GM18517 (cell line): ENCODE results near the gene AFAP1L2.
"Not testable (repeated sequence)": the region's sequence is repeated elsewhere in the genome, so short reads cannot be mapped to it uniquely, and the experiment has no call there.

Experiments used
- ATAC-seq: cut with Tn5 transposase; IDR thresholded peaks from one replicate; pipeline ENCODE4 v1.9.1; 2021; ENCODE audit warnings: mild to moderate bottlenecking, moderate library complexity; ENCODE audit not compliant: unreplicated experiment

AFAP1L2 gene

DNA sequence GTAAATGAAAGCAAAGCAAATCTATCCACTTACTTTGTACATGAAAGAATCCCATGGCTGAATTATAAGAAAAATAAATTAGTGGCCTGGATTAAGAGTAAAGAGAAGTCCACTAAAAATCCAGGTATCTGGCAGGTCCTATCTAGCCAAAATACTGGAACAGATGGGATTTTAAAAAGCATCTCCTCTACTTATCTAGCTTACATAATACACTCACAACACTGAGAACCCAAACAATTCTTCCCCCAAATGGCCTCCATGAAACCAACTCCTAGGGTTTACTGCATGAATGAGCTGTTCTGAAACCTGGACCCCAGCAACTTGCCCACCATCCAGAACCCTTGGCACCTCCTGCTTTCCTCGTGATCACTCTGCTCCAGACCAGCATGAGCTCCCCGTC, 61.3 kb downstream of the AFAP1L2 start:
- ATAC-seq, result no peak

DNA sequence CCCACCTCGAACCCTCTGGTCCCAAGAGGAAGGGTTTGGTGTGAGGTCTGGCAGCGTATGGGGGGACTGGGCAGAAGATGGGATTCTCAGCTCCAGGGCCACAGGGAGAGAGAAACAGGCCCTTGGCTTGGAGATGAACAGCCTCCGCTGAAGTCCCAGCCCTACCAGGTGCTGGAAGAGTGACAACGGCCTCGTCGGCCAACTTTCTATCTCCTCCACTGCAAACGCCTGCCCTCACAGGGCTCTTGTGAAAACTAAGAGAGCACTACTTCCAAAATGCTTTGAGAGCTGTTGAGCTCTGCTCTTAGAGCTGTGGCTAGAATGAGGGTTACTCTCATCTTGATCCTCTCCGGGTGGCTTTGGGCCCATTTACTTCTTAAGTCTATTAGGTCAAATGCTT, 63.5 kb downstream of the AFAP1L2 start:
- ATAC-seq, result no peak

DNA sequence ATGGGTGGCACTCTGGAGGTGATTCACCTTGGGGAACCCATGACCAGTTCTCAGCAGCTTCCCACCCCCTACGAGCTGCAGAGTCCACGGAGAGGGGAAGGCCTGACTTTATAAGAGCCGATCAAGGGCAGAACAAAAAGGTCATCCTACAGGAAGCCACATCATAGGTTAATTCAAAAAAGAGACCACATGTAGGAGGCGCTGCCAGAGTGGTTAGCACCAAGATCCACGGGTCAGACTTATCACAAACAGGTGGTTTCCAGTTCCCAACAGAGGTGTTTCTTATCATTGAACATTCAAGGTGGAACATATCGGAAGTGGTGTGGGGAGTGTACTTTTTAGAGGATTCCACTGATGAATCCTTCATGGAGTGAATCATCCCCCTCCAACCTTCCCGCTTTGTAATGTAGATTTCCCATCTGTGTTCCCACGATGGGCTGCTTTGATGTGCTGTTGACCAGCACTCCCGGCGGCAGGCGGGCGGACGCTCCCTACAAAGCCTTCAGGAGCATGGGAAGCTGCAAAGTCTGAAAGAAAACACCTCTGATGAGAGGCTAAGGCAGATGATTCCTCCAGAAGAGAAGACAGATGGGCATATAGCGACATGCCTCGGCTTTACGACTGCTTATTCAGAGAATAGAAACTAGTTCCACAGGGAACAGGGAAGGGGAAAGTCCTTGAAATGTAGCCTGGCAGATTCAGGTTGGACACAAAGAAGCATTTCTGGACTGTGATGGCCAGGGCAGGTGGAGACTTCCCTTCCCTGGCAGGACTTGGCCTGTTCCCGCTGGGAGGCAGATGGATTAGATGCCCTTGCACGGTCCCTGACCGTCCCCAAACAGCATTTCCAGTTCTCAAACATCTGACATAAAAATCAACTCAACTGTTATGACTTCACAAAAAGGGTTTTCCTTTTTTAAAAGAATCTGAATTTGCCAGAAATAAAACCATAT, 66.5 kb downstream of the AFAP1L2 start:
- no peak for ATAC-seq

DNA sequence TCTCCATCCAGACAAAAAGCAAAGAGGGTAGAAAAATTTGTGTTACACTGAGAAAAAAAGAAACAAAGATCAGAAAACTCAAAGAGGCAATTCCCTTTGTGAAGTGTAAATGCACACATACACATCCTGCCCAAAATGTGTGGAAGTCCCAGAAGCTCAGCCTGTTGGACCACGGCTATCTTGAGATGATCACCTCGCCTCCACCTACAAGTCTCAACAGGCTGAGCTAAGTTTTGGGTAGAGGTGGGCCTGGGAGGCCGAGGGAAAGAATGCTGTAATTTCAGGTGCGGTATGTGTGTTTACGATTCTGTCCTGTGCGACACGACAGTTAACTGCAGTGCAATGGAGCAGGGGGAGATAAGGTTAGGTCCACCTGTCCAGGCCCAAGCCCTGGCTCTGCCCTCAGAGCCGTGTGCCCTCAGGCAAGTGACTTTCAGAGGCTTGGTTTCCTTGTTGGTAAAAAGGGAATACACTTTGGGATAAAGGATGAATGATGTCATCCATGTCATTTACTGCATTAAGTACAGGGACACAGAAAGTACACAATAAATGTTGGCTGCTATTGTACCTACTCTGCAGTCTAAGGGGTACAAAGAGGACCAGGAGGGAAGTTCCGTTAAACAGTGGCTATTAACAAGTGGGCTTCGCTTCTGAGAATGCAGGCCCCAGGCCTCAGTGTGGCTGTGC, 67.3 kb downstream of the AFAP1L2 start:
- no peak for ATAC-seq

DNA sequence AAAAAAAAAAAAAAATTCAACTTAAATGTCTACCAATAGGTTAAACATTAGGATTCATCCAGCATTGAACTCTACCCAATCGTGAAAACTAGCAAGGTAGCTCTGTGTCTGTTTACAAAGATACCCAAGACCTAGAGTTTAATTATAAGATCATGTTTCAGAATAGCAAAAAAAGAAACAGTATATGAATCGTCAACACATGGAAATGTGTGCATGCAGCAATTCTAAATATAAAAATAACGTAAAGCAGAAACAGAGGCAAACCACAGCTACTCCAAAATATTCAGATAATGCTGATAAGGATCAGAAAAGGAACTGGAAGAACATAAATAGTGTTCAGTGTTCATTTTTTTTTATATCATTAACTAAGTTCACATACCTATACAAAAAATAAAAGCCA, 68.7 kb downstream of the AFAP1L2 start:
- ATAC-seq, result no peak

DNA sequence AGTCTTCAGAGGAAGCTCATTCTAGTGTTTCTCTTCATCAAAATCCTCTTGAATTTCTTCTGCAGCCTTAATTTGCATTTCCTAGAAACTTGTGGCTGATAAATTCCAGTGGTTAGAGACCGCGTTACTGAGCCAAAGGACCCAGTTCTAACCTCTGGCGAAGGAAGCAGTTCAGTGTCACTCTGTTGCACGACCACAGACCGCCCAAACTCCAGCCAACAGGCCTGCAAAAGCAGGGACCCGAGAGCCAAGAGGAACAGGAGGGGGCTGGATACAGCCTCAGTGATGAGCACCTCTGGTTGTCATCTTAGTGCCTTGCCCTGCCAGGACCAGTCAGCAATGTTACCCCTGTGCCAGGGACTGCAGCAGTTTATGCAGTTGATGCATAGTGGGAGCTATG, 70.0 kb downstream of the AFAP1L2 start:
- no peak for ATAC-seq

DNA sequence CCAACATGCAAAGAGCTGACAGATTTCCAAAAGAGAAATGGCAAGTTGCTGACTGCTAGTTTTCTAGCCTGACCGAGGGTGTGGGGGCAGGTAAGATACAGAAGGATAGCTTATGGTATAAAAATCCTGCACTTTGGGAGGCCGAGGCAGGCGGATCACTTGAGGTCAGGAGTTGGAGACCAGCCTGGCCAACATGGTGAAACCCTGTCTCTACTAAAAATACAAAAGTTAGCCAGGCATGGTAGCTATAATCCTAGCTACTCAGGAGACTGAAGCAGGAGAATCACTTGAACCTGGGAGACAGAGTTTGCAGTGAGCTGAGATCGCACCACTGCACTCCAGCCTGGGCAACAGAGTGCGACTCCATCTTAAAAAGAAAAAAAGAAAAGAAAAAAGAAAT, 70.9 kb downstream of the AFAP1L2 start:
- ATAC-seq, result not testable (repeated sequence)

DNA sequence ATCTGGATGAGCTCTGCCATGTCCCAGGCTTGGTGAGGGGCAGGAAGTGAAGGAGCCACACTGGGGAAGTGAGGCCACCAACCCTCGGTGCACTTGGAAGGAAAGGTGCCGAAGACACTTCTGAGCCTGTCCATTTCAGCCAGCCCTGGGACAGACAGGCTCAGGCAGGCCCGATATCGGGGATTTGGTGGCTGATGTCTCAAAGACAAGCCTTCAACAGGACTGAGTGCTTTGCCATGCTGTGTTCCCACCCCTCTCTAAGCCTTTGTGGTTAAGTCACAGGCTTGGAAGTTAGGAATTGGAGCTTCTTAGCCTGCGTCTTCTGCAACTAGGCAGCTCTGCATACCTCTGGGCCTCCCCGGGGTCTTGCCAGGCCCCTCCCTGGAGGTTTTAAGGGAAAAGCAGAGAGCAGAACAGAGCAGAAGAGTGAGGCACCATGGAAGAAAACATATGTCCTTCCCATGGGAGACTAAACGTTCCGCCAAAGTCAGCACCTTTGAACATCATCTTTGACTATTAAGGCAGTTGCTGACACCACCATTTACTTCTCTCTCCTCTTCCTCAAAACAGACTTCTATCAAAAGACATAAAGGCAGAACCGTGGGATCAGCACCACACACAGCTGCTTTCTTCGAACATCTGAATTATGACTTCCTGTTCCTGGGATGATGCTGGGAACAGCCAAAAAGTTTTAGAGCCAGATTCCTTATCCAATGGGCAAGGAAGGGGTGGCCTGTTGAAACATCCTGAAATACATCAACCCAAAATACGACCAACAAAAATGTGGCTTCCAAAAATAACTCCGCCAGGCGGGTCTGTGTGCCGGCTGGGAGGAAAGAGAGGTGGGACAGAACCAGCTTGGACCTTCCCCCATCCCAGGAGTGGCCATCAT, 71.8 kb downstream of the AFAP1L2 start:
- ATAC-seq, result no peak

DNA sequence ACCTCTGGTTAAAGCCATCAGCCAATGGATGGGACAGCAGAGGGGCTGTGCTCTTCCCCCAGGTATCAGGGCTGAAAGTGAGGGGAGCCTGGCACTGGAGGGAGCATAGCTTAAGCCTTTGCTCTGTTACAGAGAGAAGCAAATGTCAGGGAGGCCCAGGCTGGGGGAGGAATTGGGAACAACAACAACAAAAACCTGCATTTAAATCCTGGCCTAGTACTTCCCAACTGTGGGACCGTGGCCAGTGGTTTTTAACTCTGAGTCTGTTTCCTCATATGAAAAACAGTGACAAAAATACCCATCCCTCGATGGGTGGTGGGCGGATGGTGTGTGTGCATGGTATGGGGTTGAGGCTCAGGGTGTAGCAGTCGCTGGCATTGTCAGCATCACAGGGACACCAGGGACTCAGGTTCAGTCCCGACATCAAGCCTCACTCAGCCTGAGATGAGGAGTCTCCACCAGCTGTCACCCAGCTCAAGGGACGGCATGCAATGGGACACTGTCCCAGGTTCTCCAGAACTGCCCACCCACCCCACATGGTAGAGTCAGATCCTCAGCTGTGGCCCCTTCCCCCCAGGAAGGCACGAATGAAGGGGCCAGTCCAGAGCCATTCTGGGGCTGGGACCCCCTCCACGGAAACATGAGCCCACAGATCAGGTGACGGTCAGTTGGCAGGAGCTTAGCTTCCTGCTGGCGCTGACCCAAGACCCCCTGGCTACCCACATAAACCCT, 74.5 kb downstream of the AFAP1L2 start:
- no peak for ATAC-seq

DNA sequence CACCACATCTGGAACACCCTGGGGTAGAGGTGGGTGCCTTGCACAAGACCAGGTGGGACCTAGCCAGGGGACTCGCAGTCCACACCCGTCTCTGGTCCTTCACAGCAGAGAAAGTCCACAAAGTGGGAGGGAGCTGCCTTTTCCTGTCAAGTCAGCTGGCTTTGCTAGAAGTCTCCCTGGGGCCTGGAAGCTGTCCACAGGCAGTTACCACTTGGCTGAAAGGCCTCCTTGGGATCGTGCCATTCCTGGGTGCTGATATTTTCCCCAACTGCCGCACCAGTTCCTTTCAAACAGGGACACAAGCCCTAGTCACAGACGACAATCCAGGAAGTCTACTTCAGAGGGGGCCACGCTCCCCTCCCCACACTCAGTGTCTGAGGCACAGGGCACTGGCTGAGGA, 75.4 kb downstream of the AFAP1L2 start:
- ATAC-seq, result no peak

DNA sequence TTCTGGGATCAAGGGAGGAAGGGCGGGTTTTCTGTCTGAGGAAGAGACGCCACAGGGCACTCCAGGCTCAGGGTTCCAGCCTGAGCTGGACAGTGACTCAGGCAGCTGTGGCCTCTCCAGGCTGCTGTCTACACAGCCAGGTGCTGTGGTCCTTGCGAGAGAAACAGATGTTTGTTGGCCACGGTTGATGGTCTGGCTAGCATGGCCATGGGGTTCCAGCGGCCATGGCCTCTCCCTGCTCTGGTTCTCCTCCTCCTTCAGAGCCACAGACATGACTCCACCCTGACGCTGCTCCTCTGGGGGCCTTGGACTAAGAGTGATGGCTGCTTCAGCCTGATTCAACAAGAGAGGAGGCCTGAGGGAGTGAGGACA, 75.9 kb downstream of the AFAP1L2 start:
- no peak for ATAC-seq

DNA sequence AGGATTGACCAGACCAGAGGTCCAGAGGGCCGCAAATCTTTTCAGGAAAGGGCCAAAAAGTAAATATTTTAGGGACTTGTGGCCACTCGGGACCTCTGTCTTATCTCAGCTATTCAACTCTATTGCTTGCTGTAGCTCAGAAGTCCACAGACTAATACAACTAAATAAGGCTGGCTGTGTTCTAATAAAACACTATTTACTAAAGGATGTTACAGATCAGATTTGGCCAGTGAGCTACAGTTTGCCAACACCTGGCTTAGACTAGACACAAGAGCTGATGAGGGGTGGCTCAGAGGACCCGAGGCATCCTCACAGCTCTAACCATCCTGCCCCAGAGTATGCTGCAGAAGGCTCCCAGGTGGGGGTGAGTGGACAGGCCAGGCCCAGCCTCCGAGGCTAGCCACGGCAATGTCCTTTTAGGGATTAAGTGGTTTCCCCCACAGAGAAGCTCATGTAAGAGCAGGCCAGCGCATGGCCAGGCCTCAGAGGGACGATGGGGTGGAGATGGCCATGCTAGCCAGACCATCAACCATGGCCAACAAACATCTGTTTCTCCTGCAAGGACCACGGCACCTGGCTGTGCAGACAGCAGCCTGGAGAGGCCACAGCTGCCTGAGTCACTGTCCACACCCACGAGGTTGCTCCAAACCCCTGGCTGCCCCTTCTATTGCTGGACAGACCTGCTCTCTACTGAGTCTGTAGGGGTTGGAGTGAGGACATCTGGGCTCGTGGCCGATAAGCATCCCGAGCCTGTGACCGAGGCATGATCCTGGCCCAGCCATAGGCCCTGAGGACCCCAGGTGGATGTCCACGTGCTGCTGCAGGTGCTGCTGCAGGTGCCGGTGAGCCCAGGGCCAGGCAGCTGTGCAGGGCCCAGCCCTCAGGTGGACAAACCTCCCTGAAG, 76.5 kb downstream of the AFAP1L2 start:
- no peak for ATAC-seq

DNA sequence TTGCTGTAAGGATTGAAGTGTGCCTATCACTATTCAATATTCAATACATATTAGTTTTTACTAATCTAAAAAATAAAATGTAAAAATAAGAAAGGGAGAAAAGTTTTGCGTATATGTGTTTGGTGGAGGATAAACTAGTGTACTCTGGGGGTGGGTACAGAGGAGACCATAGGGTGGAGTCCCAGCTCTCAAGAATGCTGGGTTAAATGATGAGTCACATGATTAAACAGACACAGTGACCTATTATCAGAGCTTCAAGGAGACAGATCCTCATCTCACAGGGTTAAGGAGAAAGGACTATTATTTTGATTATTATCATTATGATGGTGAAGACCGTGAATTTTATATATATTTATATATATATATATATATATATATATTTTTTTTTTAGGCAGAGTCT, 77.5 kb downstream of the AFAP1L2 start:
- no peak for ATAC-seq

DNA sequence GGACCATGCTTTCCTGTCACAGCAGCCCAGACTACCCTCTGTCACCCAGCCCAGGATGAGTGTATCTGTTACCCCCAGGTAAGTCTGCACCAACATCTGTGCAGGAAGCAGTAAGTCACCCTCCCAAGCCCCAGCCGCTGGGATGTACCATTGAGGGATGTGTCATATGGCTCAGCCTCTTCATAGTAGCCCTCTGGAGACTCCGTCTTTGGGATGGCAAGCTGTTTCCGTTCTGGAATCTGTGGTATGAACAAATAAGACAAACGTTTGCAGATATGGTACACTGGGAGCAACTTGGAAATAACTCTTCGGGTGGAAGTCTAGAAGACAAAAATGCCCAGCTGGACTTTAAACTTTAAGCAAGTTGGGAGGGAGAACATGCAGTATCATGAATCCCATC, 81.3 kb downstream of the AFAP1L2 start:
- ATAC-seq, result no peak

DNA sequence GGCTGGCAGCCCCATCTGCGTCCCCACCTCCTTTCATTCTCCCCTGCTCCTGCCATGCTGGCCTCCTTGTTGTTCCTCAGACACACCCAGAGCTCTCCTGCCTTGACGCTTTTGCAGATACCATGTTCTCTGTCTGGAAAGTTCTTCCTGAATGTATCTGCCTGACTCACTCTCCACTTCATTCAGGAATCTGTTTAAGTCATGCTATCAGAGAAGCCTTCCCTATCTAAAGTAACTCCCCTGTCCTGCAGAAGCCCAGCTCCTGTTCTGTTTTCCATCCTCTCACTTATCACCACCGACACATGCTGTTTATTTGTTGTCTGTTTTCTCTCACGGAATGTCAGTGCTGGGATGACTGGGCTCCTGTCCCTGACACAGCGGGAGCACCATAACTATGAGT, 82.0 kb downstream of the AFAP1L2 start:
- no peak for ATAC-seq

DNA sequence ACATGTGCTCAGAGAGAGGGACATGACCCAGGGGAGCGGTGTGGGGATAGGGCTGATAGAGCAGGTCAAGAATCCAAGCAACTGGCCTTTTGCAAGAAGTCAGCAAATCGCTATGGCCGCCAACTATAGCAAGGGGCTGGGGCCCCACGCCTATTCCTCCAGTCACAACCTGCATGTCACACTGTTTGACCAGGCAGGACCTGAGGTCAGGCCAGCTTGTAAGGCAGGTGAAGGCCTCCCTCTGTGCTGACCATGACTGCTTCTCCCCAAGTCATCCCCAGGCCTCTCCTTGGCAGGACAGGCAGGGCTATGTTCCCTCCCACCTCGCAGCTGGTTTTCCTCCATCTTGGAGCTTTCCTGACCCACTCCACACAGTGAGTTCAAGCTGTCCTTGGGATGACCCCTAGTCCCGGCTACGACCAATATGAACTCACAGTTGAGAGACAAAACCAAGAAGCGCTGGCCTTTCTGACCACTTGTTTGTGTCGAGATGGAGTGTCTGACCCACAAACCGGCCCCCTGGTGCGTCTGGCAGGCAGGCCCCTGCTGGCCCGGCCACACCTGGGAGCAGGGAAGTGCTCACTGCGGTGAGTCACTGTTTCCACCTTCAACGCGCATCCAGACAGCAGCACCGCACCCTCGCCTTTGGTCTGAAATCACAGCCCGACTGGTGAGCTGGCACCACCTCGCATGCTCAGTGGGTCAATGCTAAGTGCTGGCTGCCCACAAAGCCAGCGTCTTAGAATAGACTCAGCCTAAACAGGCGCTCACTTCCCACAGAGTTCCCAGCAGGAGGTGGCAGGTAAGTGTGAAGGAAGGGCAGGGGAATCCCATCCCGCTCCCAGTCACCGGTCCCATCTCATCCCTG, 83.8 kb downstream of the AFAP1L2 start:
- ATAC-seq, result no peak

DNA sequence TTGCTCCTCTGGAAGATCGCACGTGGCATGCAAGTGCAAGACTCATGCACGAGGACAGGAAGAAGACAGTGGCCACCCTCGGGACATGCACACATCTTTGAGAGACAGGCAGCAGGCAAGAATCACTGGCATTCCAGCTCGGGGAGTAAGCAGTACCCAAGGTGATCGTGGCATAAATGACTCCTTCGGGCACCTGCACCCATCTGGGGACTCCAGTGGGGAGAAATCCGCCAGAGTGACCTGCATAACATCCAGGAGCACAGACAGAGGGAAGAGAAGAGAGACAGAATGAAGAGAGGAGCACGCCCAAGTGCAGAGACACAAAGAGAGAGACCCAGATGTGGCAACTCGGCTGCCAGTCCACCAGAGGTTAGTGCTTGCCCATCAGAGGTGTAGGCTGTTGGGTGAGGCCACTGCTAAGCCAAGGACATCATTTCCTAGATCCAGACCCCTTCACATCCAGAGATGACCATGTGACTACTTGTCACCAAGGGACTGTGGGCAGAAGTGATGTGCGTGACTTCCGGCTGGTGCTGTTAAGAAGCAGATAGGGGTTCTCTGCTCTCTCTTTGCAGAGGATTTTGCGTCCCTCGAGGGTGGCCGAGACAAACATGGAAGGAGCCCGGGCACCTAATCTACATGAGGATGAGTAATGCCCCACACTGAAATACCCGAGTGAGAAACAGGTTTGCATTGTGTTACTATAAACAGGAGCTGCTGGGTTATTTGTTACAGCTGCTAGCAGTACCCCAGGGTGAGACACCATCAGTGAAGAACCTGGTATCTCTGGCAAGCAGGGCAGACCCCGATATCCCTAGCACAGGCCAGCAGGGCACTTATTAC, 84.7 kb downstream of the AFAP1L2 start:
- no peak for ATAC-seq

DNA sequence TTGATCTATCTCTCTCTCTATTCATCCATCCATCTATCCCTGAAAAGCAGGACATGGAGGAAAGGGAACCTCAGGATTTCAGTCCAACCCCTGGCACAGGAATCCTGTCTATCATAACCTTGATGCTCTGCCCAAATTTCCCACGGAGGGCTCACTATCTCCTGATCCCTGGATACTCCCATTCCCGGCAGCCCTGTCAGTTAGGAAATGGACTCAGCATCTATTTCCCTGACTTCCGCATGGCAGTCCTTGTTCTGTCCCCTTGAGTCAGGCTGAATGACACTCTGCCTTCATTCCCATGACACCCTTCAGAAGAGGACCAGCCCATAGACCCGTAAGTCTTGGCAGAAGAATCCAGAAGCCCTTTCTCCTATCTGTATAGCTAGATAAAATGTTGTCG, 87.6 kb downstream of the AFAP1L2 start:
- ATAC-seq, result no peak
